ENCODE results near the gene MED27. TPM values are rescaled to one million over a fixed set of nuclear protein-coding genes. Genes with fewer than 3 reads are reported as not detected.

Gene MED27
- total and polyA plus RNA-seq, 7 experiments from 2014 or later, result 11.5 to 44.2 (median 25.7) TPM

DNA sequence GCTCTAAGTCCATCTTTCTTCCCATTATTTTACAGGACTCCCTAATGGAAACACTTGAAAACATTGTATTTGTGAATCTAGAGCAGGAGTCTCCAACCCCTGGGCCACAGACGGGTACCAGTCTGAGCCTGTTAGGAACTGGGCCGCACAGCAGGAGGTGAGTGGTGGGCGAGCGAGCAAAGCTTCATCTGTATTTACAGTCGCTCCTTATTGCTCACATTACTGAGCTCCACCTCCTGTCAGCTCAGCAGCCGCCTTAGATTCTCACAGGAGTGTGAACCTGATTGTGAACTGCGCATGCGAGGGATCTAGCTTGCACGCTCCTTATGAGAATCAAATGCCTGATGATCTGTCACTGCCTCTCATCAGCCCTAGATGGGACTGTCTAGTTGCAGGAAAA is 111.0 kb downstream of the MED27 start:
- ATAC-seq, result no peak
- Histone ChIP-seq H3K4me3 (ENCODE audit: low read length) (no peak overlapping the region), H3K27ac (ENCODE audit: low read depth, low read length) (no peak overlapping the region), H3K36me3 (ENCODE audit: control insufficient read depth in 2 of 3, insufficient read depth in 3 of 3, low read length in 3 of 3) (no peaks in the 10 kb centered on the region), H3K4me1 (ENCODE audit: control insufficient read depth in 2 of 2, insufficient read depth in 2 of 2, low read length in 2 of 2) (no peaks in the 10 kb centered on the region), H3K9me3 (ENCODE audit: control insufficient read depth in 2 of 3, low read length in 3 of 3) (no peaks in the 10 kb centered on the region), H3K27me3 (ENCODE audit: control insufficient read depth in 2 of 2, insufficient read depth in 2 of 2, low read length in 2 of 2) (no peaks in the 10 kb centered on the region)
- H3K36me3 Mint-ChIP-seq, result peaks cover 4 to 35% (median 26%) of the 10 kb centered on the region in 5 donors
- H3K4me3 Mint-ChIP-seq, result no peak overlapping the region
- no peak for DNase-seq
- ChIA-PET POLR2A (no interaction called here), CTCF (no interaction called here)
- H3K27ac Mint-ChIP-seq, result no peak overlapping the region
- intact Hi-C loops (cut with micrococcal nuclease), result no loop called here
- H3K4me1 Mint-ChIP-seq, result peaks cover 0 to 11% (median 0%) of the 10 kb centered on the region in 7 donors
- peaks cover 0 to 6% (median 3%) of the 10 kb centered on the region in 11 donors for H3K9me3 Mint-ChIP-seq
- no peaks in the 10 kb centered on the region for H3K27me3 Mint-ChIP-seq

DNA sequence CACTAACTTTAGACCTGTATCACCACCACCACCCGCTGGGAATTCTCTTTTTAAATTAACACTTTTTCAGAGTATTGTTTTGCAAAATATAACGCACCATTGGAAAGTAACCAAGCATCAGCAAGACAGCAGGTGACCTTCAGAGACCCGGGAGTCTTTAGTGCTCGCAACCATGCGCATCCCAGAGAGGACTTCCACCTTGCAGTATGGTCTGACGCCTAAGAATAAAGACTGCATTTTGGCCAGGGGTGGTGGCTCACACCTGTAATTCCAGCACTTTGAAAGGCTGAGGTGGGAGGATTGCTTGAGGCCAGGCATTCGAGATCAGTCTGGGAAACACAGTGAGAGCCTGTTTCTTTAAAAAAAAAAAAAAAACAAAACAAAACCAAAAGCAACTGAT is 113.8 kb downstream of the MED27 start:
- no peaks in the 10 kb centered on the region for H3K9me3 ChIP-seq (ENCODE audit: control insufficient read depth in 2 of 3, low read length in 3 of 3)
- ATAC-seq (no peak), DNase-seq (no peak)
- peaks cover 5 to 24% (median 15%) of the 10 kb centered on the region in 5 donors for H3K36me3 Mint-ChIP-seq
- no peak overlapping the region for H3K27ac Mint-ChIP-seq
- no peak overlapping the region for H3K4me3 ChIP-seq (ENCODE audit: low read length)
- H3K27me3 Mint-ChIP-seq, result no peaks in the 10 kb centered on the region
- no peaks in the 10 kb centered on the region for H3K4me1 ChIP-seq (ENCODE audit: control insufficient read depth in 2 of 2, insufficient read depth in 2 of 2, low read length in 2 of 2)
- H3K9me3 Mint-ChIP-seq, result peaks cover 0 to 4% (median 0%) of the 10 kb centered on the region in 11 donors
- CTCF ChIA-PET, result no interaction called here
- H3K27ac ChIP-seq (ENCODE audit: low read depth, low read length), result no peak overlapping the region
- H3K4me3 Mint-ChIP-seq, result no peak overlapping the region
- no peaks in the 10 kb centered on the region for H3K36me3 ChIP-seq (ENCODE audit: control insufficient read depth in 2 of 3, insufficient read depth in 3 of 3, low read length in 3 of 3)
- H3K4me1 Mint-ChIP-seq, result peaks cover 0 to 6% (median 0%) of the 10 kb centered on the region in 7 donors
- POLR2A ChIA-PET, result no interaction called here
- intact Hi-C loops (cut with micrococcal nuclease), result no loop called here
- no peaks in the 10 kb centered on the region for H3K27me3 ChIP-seq (ENCODE audit: control insufficient read depth in 2 of 2, insufficient read depth in 2 of 2, low read length in 2 of 2)

DNA sequence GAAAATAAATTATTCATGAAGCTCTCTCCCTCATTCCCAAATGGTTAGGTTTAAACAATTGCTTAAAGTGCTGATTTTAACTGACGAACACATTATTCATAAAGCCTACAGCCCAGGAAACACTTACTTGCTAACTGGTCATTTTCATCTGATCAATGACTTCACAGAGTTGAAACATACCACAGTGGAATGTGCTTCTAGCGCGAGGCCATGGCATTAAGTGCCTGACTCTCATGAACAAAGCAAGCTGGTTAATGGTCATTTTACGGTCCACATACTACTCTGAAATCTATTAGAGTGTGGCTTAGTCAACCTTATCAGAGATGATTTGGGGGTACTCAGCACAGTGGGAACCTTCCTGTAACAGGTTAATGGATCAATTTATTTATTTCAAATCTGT is 114.6 kb downstream of the MED27 start:
- CTCF ChIA-PET, result no interaction called here
- Mint-ChIP-seq H3K4me3 (no peak overlapping the region), H3K4me1 (peaks cover 0 to 4% (median 0%) of the 10 kb centered on the region in 7 donors), H3K9me3 (peaks cover 0 to 4% (median 0%) of the 10 kb centered on the region in 11 donors), H3K27me3 (no peaks in the 10 kb centered on the region), H3K36me3 (peaks cover 5 to 25% (median 11%) of the 10 kb centered on the region in 5 donors), H3K27ac (no peak overlapping the region)
- intact Hi-C loops (cut with micrococcal nuclease), result no loop called here
- no peak for ATAC-seq
- POLR2A ChIA-PET, result no interaction called here
- DNase-seq, result no peak
- Histone ChIP-seq H3K4me3 (ENCODE audit: low read length) (no peak overlapping the region), H3K4me1 (ENCODE audit: control insufficient read depth in 2 of 2, insufficient read depth in 2 of 2, low read length in 2 of 2) (no peaks in the 10 kb centered on the region), H3K36me3 (ENCODE audit: control insufficient read depth in 2 of 3, insufficient read depth in 3 of 3, low read length in 3 of 3) (peaks cover 0 to 4% (median 0%) of the 10 kb centered on the region in 3 experiments), H3K27me3 (ENCODE audit: control insufficient read depth in 2 of 2, insufficient read depth in 2 of 2, low read length in 2 of 2) (no peaks in the 10 kb centered on the region), H3K9me3 (ENCODE audit: control insufficient read depth in 2 of 3, low read length in 3 of 3) (no peaks in the 10 kb centered on the region), H3K27ac (ENCODE audit: low read depth, low read length) (no peak overlapping the region)

DNA sequence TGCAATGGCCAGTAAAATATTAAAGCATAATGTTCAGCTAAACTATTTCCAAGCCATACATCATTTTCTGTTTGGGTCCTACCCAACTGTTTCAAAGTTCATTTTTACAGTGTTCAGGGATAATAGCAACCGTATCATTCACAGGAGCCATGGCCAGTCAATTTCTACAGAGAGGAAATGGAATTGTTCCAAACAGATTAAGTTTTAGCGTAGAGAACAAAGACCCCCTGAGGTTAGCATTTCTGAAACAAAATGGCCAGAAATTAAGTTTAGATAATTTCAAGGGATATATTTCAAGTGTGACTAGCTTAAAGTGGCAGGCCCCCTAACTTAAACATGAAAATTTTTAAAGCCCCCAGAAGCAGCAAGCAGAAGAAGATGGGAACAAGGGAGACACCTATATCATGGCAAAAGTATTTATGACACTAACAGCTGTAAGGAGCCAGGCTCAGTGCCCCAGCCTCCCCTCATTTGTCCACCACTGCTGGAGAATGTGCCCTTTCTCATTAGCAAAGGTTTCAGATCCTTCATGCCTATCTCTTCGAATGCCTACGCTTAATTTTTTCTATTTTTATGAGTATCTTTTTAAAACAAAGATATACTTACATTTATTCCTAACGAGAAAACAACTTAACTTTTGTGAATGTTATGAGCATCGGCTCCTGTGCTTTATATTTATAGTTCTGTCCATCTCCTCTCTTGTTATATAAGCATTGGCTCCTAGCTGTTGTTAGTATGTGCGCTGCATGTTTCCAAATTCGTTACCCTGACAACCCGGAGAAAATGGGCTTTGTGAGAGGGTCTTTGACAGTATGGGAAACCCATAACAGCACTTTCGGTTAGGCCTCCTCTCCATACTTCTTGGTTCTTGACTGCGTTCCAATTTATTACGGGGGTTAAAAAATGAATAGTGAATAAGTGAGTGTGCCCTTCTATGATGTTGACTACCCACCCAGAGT is 116.3 kb downstream of the MED27 start:
- no peak overlapping the region for H3K4me3 ChIP-seq (ENCODE audit: low read length)
- no peak overlapping the region for H3K27ac Mint-ChIP-seq
- POLR2A ChIA-PET, result no interaction called here
- peaks cover 0 to 4% (median 0%) of the 10 kb centered on the region in 11 donors for H3K9me3 Mint-ChIP-seq
- no peaks in the 10 kb centered on the region for H3K4me1 ChIP-seq (ENCODE audit: control insufficient read depth in 2 of 2, insufficient read depth in 2 of 2, low read length in 2 of 2)
- H3K4me3 Mint-ChIP-seq, result no peak overlapping the region
- H3K27me3 Mint-ChIP-seq, result no peaks in the 10 kb centered on the region
- no peaks in the 10 kb centered on the region for H3K9me3 ChIP-seq (ENCODE audit: control insufficient read depth in 2 of 3, low read length in 3 of 3)
- CTCF ChIA-PET, result no interaction called here
- peaks cover 0 to 14% (median 0%) of the 10 kb centered on the region in 3 experiments for H3K36me3 ChIP-seq (ENCODE audit: control insufficient read depth in 2 of 3, insufficient read depth in 3 of 3, low read length in 3 of 3)
- peaks cover 0 to 4% (median 0%) of the 10 kb centered on the region in 7 donors for H3K4me1 Mint-ChIP-seq
- no peaks in the 10 kb centered on the region for H3K27me3 ChIP-seq (ENCODE audit: control insufficient read depth in 2 of 2, insufficient read depth in 2 of 2, low read length in 2 of 2)
- peaks cover 5 to 39% (median 11%) of the 10 kb centered on the region in 5 donors for H3K36me3 Mint-ChIP-seq
- H3K27ac ChIP-seq (ENCODE audit: low read depth, low read length), result no peak overlapping the region
- DNase-seq, result no peak
- intact Hi-C loops (cut with micrococcal nuclease), result no loop called here
- ATAC-seq, result no peak

DNA sequence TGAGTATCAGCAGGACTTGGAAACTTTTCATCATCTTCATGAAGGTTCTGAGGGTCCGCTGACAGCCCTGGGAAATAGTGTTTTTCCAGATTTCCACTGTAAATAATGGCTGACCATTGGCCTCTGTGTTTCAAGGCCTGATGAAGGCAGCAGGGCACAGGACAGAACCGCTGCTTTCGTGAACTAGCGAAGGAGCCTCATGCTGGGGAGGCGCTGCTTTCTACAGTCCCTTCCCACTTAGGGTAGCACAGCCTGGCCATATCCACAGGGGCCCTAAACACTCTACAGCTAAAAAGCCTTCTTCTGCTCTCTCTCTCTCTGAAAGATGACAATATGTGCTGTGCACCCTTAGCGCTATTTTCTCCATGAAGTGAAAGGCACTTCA is 118.2 kb downstream of the MED27 start:
- H3K36me3 Mint-ChIP-seq, result peaks cover 5 to 50% (median 16%) of the 10 kb centered on the region in 5 donors
- no peak for ATAC-seq
- Histone ChIP-seq H3K27ac (ENCODE audit: low read depth, low read length) (no peak overlapping the region), H3K27me3 (ENCODE audit: control insufficient read depth in 2 of 2, insufficient read depth in 2 of 2, low read length in 2 of 2) (no peaks in the 10 kb centered on the region), H3K36me3 (ENCODE audit: control insufficient read depth in 2 of 3, insufficient read depth in 3 of 3, low read length in 3 of 3) (peaks cover 0 to 14% (median 0%) of the 10 kb centered on the region in 3 experiments), H3K4me1 (ENCODE audit: control insufficient read depth in 2 of 2, insufficient read depth in 2 of 2, low read length in 2 of 2) (no peaks in the 10 kb centered on the region), H3K9me3 (ENCODE audit: control insufficient read depth in 2 of 3, low read length in 3 of 3) (no peaks in the 10 kb centered on the region), H3K4me3 (ENCODE audit: low read length) (no peak overlapping the region)
- peaks cover 0 to 4% (median 0%) of the 10 kb centered on the region in 11 donors for H3K9me3 Mint-ChIP-seq
- no peak for DNase-seq
- no peak overlapping the region for H3K27ac Mint-ChIP-seq
- CTCF ChIA-PET, result no interaction called here
- peaks cover 0 to 3% (median 0%) of the 10 kb centered on the region in 7 donors for H3K4me1 Mint-ChIP-seq
- POLR2A ChIA-PET, result no interaction called here
- H3K27me3 Mint-ChIP-seq, result no peaks in the 10 kb centered on the region
- no peak overlapping the region for H3K4me3 Mint-ChIP-seq
- intact Hi-C loops (cut with micrococcal nuclease), result no loop called here

GRCh38 chr9:131960851-131961495 is 118.7 kb downstream of the MED27 start:
- POLR2A ChIA-PET, result no interaction called here
- peaks cover 0 to 14% (median 0%) of the 10 kb centered on the region in 3 experiments for H3K36me3 ChIP-seq (ENCODE audit: control insufficient read depth in 2 of 3, insufficient read depth in 3 of 3, low read length in 3 of 3)
- Mint-ChIP-seq H3K9me3 (peaks cover 0 to 4% (median 0%) of the 10 kb centered on the region in 11 donors), H3K36me3 (peaks cover 7 to 52% (median 19%) of the 10 kb centered on the region in 5 donors), H3K27ac (peak overlapping the region in 1 of 9 donors; percentile 72), H3K4me1 (peaks cover 0 to 5% (median 0%) of the 10 kb centered on the region in 7 donors), H3K4me3 (no peak overlapping the region), H3K27me3 (no peaks in the 10 kb centered on the region)
- ATAC-seq (no peak), DNase-seq (no peak)
- no peaks in the 10 kb centered on the region for H3K27me3 ChIP-seq (ENCODE audit: control insufficient read depth in 2 of 2, insufficient read depth in 2 of 2, low read length in 2 of 2)
- H3K4me3 ChIP-seq (ENCODE audit: low read length), result no peak overlapping the region
- no peaks in the 10 kb centered on the region for H3K9me3 ChIP-seq (ENCODE audit: control insufficient read depth in 2 of 3, low read length in 3 of 3)
- H3K4me1 ChIP-seq (ENCODE audit: control insufficient read depth in 2 of 2, insufficient read depth in 2 of 2, low read length in 2 of 2), result no peaks in the 10 kb centered on the region
- intact Hi-C loops (cut with micrococcal nuclease), result no loop called here
- no peak overlapping the region for H3K27ac ChIP-seq (ENCODE audit: low read depth, low read length)
- CTCF ChIA-PET, result no interaction called here

Data from naive thymus-derived CD4-positive, alpha-beta T cell (primary cell).